Stomach (tissue), 4 donors: ENCODE measurements around the gene FADS3.

Experiments
- EP300 ChIP-seq: sonication (generic); formaldehyde crosslinking; IDR thresholded peaks from one replicate; pipeline ENCODE4 v1.6.1; 2017; ENCODE audit warnings: antibody characterized with exemption
- POLR2A ChIP-seq, 4 donors: fragments of 450-650 bp; IDR thresholded peaks; one replicate each; pipeline ENCODE4 v1.6.1; 2016; ENCODE audit warnings: antibody characterized with exemption in 4 of 4, control low read depth in 2 of 4, mild to moderate bottlenecking in 1 of 4, moderate library complexity in 1 of 4
- POLR2AphosphoS5 ChIP-seq, 3 donors: sonication (generic); formaldehyde crosslinking; IDR thresholded peaks; one replicate each; pipeline ENCODE4 v1.6.1; 2016; ENCODE audit warnings: antibody characterized with exemption in 3 of 3
- TF ChIP-seq, protein P1 (sequence below), 7 experiments: fragments of 450-650 bp in 4 of 7; fragments of 200-600 bp in 3 of 7; sonication (generic) in 3 of 7; IDR thresholded peaks; one replicate each; pipeline ENCODE4 v1.5.1; 2016 to 2019; ENCODE audit warnings: antibody characterized with exemption in 7 of 7, control low read depth in 2 of 7, mild to moderate bottlenecking in 1 of 7

- TF ChIP-seq, protein P1, sequence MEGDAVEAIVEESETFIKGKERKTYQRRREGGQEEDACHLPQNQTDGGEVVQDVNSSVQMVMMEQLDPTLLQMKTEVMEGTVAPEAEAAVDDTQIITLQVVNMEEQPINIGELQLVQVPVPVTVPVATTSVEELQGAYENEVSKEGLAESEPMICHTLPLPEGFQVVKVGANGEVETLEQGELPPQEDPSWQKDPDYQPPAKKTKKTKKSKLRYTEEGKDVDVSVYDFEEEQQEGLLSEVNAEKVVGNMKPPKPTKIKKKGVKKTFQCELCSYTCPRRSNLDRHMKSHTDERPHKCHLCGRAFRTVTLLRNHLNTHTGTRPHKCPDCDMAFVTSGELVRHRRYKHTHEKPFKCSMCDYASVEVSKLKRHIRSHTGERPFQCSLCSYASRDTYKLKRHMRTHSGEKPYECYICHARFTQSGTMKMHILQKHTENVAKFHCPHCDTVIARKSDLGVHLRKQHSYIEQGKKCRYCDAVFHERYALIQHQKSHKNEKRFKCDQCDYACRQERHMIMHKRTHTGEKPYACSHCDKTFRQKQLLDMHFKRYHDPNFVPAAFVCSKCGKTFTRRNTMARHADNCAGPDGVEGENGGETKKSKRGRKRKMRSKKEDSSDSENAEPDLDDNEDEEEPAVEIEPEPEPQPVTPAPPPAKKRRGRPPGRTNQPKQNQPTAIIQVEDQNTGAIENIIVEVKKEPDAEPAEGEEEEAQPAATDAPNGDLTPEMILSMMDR (IDR thresholded peaks at IDR 0.05), result no peak
- TF ChIP-seq EP300 (no peak), POLR2A (IDR thresholded peaks at IDR 0.05) (no peak), POLR2AphosphoS5 (IDR thresholded peaks at IDR 0.05) (no peak)
Observed at GRCh38 chr11:61922539-61922938, 31.2 kb upstream of the FADS3 start.
